GM12878 (cell line): ENCODE measurements around the gene METTL14.

Experiments used
- CREB1 ChIP-seq: IDR thresholded peaks from 2 replicates; pipeline ENCODE4 v1.6.1; 2012; ENCODE audit warnings: low read depth, mild to moderate bottlenecking, inconsistent platforms
- FOS ChIP-seq: IDR thresholded peaks from 3 replicates; pipeline ENCODE4 v1.6.1; 2011; ENCODE audit warnings: borderline replicate concordance; ENCODE audit not compliant: insufficient read length; ENCODE audit errors: extremely low read depth
- HDGF ChIP-seq: fragments of 450-650 bp; IDR thresholded peaks from 2 replicates; pipeline ENCODE4 v1.6.1; 2016; ENCODE audit warnings: antibody characterized with exemption
- POLR2AphosphoS5 ChIP-seq: IDR thresholded peaks from 2 replicates; pipeline ENCODE4 v1.6.1; 2011; ENCODE audit warnings: mild to moderate bottlenecking, low read length, inconsistent platforms
- SP1 ChIP-seq: IDR thresholded peaks from one replicate; pipeline ENCODE4 v1.6.1; 2011; ENCODE audit warnings: low read depth, low read length
- TF ChIP-seq, protein P1 (sequence below), 3 experiments: IDR thresholded peaks in 2 of 3; conservative IDR thresholded peaks in 1 of 3; 2 replicates each; pipeline ENCODE4 v1.5.1; 2011; ENCODE audit warnings: low read depth in 3 of 3, low read length in 3 of 3, mild to moderate bottlenecking in 3 of 3, control low read depth in 2 of 3, moderate library complexity in 2 of 3, inconsistent platforms in 1 of 3, mixed read lengths in 1 of 3; ENCODE audit not compliant: control insufficient read depth in 2 of 3, insufficient read depth in 1 of 3; ENCODE audit errors: extremely low read depth in 1 of 3
- TF ChIP-seq, protein P2 (sequence below): IDR thresholded peaks from 2 replicates; pipeline ENCODE4 v1.6.1; 2011; ENCODE audit warnings: low read depth, low read length, improper control_type of control experiment, borderline replicate concordance

- TF ChIP-seq SP1 (no peak), CREB1 (no peak), FOS (no peak), POLR2AphosphoS5 (no peak), HDGF (no peak)
- TF ChIP-seq, protein P1, sequence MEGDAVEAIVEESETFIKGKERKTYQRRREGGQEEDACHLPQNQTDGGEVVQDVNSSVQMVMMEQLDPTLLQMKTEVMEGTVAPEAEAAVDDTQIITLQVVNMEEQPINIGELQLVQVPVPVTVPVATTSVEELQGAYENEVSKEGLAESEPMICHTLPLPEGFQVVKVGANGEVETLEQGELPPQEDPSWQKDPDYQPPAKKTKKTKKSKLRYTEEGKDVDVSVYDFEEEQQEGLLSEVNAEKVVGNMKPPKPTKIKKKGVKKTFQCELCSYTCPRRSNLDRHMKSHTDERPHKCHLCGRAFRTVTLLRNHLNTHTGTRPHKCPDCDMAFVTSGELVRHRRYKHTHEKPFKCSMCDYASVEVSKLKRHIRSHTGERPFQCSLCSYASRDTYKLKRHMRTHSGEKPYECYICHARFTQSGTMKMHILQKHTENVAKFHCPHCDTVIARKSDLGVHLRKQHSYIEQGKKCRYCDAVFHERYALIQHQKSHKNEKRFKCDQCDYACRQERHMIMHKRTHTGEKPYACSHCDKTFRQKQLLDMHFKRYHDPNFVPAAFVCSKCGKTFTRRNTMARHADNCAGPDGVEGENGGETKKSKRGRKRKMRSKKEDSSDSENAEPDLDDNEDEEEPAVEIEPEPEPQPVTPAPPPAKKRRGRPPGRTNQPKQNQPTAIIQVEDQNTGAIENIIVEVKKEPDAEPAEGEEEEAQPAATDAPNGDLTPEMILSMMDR (IDR thresholded peaks at IDR 0.05 in 2 of 3, conservative IDR thresholded peaks at IDR 0.05 in 1 of 3; ENCODE audit: control insufficient read depth in 2 of 3, extremely low read depth in 1 of 3, insufficient read depth in 1 of 3, low read depth in 3 of 3, low read length in 3 of 3): no peak
- TF ChIP-seq, protein P2, sequence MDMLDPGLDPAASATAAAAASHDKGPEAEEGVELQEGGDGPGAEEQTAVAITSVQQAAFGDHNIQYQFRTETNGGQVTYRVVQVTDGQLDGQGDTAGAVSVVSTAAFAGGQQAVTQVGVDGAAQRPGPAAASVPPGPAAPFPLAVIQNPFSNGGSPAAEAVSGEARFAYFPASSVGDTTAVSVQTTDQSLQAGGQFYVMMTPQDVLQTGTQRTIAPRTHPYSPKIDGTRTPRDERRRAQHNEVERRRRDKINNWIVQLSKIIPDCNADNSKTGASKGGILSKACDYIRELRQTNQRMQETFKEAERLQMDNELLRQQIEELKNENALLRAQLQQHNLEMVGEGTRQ: no peak
Measured at GRCh38 chr4:118714682-118715081, 29.5 kb downstream of the METTL14 start.
